Choroid plexus epithelial cell (primary cell): ENCODE measurements around the gene INKA2.
A peak's percentile ranks its signal among the peaks of the same experiment; 100 is the strongest.

Experiments
- DNase-seq: peaks from one replicate; pipeline ENCODE4 v3.0.0-alpha.2; 2010; ENCODE audit warnings: low read depth
- H3K4me3 ChIP-seq: 2 replicates; pipeline ENCODE4 v1.5.1; 2011; ENCODE audit warnings: low read depth, mild to moderate bottlenecking, control low read depth, low read length, moderate library complexity
- TF ChIP-seq, protein P1 (sequence below): conservative IDR thresholded peaks from 2 replicates; pipeline ENCODE4 v1.5.1; 2011; ENCODE audit warnings: low read depth, mild to moderate bottlenecking, control low read depth, inconsistent platforms, low read length, moderate library complexity

The INKA2 gene

DNA sequence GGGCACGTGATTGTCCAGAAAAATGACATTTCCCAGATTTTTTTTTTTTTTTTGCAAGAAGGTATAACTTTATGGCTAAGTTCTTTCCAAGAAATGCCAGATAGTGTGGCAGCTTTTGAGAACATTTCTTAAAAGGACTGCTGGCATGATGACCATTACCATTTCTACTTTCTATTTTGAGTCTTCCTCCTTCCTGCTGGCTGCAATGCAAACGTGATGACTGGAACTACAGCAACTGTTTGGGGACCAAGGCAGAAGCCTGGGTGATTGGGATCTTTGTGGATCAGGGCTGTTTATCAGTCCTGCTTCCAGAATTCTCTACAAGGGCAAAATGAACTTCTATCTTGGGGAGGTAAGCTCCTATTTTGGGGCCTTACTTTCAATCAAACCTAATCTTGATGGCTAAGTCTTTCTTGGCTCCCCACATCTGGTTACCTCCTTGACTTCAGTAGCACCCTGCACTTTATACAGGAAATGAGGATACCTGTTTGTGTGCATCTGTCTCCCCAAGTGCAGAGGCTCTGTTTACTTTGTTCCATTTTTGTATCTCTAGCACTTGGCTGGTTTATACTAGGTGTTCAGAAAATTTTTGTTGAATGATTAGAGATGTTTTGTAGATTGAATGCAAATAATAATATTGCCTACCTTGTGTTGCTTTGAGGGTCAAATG is 12.8 kb upstream of the INKA2 start:
- DNase-seq, result no peak
- H3K4me3 ChIP-seq, result no peak overlapping the region
- TF ChIP-seq, protein P1, sequence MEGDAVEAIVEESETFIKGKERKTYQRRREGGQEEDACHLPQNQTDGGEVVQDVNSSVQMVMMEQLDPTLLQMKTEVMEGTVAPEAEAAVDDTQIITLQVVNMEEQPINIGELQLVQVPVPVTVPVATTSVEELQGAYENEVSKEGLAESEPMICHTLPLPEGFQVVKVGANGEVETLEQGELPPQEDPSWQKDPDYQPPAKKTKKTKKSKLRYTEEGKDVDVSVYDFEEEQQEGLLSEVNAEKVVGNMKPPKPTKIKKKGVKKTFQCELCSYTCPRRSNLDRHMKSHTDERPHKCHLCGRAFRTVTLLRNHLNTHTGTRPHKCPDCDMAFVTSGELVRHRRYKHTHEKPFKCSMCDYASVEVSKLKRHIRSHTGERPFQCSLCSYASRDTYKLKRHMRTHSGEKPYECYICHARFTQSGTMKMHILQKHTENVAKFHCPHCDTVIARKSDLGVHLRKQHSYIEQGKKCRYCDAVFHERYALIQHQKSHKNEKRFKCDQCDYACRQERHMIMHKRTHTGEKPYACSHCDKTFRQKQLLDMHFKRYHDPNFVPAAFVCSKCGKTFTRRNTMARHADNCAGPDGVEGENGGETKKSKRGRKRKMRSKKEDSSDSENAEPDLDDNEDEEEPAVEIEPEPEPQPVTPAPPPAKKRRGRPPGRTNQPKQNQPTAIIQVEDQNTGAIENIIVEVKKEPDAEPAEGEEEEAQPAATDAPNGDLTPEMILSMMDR, result no peak

DNA sequence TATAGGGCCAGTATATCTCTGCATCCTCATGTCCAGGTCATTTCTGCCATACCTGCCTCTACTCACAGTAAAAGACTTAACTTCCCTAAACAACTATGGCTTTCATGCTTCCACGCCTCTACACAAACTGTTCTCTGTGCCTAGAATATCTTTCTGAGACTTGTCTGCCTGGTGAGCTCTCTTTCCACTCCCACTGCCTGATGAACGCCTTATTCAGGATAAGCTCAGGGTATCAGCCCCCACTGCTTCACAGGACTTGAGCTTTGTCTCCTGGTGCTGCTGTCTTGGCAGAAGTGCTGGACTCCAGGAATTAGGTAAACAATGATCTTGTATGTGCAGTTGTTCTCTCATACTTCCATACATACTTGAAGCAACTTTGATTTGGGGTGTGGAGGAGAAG is 11.7 kb upstream of the INKA2 start:
- H3K4me3 ChIP-seq, result no peak overlapping the region

DNA sequence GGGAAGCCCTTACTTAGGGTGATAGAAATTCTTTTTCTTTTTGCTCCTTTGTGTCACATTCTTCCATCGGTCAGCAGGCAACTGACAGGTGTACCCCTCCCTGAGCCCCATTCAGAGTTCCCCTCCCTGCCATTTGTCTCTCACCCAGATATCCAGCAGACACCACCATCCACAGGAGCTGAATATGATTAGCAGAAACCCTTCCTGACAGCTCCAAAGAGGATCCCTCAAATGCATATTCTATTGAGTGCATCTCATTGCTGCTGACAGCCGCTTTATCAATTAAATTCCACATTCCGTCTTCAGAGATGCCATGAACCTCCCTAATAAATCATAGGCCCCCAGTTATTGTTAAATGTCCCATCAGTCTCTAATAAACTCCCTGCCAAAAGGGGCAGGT is 10.4 kb upstream of the INKA2 start:
- TF ChIP-seq, protein P1, result no peak
- H3K4me3 ChIP-seq, result no peak overlapping the region
- DNase-seq, result no peak

More for the DNA sequence above, 11.7 kb upstream of the INKA2 start:
- DNase-seq, result no peak
- TF ChIP-seq, protein P1, result no peak

DNA sequence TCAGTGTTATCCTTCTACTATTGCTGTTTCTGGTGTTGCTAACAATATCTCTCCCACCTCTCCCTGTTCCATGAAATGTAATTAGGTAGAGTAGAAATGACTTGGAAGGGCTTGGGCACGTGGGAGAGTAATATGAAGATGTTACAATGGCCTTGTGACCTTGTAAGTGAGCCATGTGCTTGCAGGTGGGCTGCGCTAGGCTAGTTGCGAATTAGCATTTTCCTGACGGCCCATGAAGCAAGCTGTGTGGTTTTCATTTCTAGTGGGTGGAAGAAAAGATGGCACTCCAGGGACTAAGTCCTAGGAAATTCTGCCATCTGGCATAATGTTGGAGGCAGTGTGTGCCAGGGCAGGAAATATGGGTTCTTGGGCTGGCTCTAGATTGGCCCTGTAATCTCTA is 8.8 kb upstream of the INKA2 start:
- TF ChIP-seq, protein P1, result no peak
- DNase-seq, result no peak
- no peak overlapping the region for H3K4me3 ChIP-seq

DNA sequence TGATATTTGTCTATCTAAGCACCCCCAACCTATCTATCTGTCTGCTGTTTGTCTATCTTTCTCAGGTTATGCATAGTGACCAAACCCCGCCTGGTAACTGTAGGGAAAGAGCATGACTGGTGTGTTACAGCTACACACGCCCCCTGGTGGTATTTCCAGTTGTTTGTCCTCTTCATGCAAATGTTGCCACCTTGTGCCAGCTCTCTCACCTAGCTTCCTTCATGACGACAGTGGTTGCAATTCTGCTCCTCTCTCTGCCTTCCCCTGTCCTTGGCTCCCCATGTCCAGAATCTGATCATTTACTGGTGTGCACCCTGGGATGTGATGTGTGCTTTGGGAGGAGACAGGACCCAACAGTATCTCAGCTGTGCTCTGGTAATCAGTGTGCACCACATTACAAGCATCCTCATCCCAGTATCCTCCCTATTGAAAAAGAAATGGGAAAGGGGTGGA is 8.1 kb upstream of the INKA2 start:
- peak; percentile 90 for DNase-seq
- TF ChIP-seq, protein P1, result peak; percentile 80
- H3K4me3 ChIP-seq, result no peak overlapping the region

DNA sequence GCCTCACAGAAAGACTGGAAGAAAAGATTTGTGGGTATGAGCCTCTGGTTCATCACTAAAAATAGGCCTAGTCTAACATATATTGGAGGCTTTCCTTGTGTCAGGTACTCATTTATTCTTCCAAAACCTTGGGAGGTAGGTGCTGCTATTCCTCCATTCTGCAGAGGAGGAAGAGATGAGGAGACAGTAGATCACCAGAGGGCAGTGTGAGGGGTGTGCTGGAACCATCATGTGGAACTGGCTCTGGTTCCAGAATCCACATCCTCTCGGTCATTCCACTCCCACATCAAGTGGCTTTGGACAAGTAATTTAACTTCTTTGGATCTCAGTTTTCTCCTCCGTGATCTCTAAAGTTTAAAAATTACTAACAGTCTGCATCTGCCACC is 7.4 kb upstream of the INKA2 start:
- TF ChIP-seq, protein P1, result no peak
- no peak for DNase-seq

More for the DNA sequence above, 7.4 kb upstream of the INKA2 start:
- no peak overlapping the region for H3K4me3 ChIP-seq
